OCI-LY7 (cell line): Measurements from ENCODE around the gene IQCC.

ENCODE experiments used
- CTCF ChIP-seq: fragments of 200-600 bp; sonication (generic); conservative IDR thresholded peaks from 2 replicates; pipeline ENCODE4 v1.5.1; 2014; ENCODE audit warnings: mild to moderate bottlenecking, antibody characterized with exemption, low read length, moderate library complexity, mixed read lengths
- EZH2phosphoT487 ChIP-seq: fragments of 200-600 bp; sonication (generic); IDR thresholded peaks from 2 replicates; pipeline ENCODE4 v1.6.1; 2018; ENCODE audit warnings: low read depth, borderline replicate concordance, mild to moderate bottlenecking, mixed run types, antibody characterized with exemption, low read length, moderate library complexity, mixed read lengths

- TF ChIP-seq CTCF, result no peak
- TF ChIP-seq EZH2phosphoT487, result no peak
These were observed 3.4 kb downstream of the IQCC start, which contains the start of gene DCDC2B for GRCh38 chr1:32208891-32209328.
